HG02623 (cell line): Measurements from ENCODE around the gene MPPED1.

ENCODE experiments used
- ATAC-seq: cut with Tn5 transposase; IDR thresholded peaks from one replicate; pipeline ENCODE4 v1.9.1; 2021; ENCODE audit warnings: moderate library complexity; ENCODE audit not compliant: unreplicated experiment

MPPED1 gene

DNA sequence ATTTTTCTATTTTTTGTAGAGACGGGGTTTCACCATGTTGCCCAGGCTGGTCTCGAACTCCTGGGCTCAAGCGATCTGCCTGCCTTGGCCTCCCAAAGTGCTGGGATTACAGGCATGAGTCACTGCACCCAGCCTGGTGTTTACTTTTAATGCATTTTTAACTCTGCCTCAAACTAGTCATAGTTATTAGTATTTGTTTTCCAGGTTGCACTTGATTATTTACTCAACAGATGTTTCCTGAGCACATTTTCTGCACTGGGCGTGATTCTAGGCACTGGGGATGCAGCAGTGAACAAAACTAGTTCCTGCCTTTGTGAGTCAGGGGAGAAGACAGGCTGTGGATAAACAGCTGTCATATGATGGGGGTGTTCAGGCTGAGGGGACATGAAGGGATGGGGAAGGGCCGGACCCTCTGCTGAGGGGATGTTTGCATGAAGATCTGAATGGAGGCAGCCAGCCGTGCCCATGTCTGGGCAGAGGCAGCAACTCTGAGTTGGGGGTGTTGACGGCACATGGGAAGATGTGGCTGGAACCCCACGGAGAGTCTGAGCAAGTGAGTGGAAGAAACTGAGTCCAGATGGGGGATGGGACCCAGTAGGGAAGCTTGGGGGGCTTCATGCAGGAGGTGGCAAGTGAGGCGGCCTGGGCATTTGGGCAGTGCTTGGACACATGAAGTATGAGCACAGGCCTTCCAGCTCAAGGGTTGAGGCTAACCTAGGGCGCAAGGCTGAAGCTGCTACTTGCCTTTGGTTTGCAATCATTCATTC, 34.4 kb downstream of the MPPED1 start:
- no peak for ATAC-seq

DNA sequence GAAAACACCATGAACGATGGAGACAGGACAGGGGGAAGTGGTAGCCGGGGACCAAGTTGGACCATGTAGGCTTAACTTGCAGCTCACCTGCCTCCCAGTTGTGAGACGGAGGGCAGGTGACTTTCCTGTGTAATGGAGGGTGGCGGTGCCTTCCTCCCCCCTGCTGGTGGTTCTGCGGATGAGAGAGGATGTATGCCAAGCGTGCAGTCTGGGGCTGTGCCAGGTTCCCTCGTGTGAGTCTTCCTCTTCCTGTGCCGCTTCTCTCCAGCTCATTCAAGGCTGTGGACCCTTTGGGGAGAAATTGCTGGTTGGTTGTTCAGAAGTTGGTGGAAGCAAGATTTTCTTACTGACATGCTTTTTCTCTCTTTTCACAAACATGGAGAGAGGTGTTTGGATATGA, 35.1 kb downstream of the MPPED1 start:
- ATAC-seq = no peak

DNA sequence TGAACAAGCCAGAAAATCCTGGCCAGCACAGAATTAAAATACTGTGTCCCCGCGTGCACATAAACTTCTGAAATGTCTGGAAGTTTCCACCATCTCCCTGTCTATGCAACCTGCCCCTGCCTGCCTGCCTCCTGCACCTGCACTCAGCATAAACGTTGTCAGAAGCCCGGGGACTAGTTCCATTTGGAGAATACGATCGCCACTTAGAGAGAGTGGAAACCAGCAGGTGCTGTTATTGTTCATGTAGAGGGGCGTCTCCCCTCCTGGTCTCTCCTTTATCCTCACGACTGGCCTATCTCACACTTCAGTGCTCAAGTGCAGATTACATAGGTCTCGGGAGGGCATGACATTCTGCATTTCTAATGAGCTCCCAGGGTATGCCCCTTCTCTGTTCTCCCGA, 35.6 kb downstream of the MPPED1 start:
- ATAC-seq = no peak

DNA sequence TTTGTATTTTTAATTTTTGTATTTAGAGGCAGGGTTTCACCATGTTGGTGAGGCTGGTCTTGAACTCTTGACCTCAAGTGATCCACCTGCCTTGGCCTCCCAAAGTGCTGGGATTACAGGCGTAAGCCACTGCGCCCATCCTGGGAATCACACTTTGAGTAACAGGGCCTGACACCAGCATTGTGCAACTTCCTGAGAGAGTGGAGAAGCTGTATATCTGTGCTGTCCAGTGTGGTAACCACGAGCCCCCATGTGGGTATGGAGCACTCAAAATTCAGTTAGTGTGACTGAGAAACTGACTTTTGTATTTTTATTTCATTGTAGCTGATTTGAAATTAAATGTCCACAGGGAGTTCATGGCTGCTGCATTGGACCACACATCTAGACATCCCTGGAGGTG, 36.2 kb downstream of the MPPED1 start:
- no peak for ATAC-seq

DNA sequence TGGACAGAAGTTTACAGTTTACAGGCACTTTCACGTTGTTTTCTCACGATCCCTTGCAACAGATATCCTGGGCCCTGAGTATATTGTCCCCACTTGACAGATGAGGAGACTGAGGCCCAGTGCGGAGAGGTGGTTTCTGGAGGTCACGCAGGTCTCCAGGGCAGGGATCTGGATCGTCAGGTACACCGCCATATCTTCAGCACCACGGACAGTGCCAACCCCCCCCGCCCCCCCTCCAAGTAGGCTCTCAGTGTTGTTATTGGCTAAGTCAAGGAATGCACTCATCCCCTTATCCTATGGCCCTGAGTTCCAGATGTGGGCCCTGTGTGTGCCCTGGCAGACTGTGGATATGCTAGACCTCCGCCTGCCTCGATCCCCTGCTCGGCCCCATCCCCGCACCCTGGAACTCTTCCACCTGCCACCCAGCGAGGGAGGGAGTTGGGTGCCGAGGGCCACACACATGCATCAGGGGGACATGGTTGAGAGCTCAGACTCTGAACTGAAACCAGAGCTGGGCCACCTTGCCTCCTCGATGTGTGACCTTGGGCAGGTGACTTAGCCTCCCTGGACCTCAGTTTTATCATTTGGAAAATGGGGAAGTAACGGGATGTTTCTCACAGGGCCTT, 37.5 kb downstream of the MPPED1 start:
- ATAC-seq = no peak

DNA sequence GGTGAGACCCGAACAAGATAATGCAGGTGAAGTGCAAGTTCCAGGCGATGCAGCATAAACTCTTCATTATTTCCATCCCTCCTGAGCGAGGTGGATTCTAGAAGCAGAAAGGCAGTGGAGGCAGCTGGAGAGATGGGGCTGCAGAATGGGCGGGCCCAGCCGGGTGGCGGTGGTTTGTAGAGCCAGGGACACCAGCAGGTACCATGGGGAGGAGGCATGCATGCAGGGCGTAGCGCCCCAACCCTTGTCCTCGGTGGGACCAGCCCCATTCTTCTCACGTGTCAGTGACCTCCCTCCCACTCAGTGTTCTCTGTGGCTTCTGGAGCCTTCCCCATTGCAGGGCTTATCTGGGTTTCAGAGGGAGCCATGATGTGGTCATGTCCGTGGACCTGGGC, 38.0 kb downstream of the MPPED1 start:
- ATAC-seq = no peak

DNA sequence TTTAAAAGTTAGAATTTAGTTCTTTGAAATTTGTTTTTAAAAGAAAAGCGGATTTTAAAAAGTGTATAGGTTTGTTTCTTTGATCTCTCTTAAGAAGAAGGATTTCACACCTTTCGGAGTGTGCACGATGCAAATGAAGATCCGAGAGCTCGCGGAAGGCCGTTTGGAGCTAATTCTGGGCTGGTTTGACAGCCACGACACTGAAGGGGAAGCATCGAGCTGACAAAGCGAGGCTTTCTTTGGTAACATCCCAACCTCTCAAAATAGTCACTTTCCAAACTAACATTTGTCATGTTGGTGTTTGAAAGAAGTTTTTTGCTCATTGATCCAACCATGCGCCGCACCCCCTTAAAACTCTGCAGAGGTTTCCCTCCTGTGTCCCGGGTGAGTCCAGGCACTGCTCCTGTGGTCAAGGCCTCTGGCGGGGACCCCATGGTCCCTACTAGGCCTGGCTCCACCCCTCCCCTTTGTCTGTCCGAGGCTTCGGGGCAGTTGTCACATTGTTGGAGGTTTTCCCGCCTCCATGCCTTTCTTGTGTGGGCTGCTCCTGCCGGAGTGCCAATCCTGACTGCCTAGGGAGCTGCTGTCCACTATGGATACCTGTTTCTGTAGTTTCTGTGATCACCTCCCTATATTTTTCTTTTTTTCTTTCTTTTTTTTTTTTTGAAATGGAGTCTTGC, 39.7 kb downstream of the MPPED1 start:
- ATAC-seq = no peak

DNA sequence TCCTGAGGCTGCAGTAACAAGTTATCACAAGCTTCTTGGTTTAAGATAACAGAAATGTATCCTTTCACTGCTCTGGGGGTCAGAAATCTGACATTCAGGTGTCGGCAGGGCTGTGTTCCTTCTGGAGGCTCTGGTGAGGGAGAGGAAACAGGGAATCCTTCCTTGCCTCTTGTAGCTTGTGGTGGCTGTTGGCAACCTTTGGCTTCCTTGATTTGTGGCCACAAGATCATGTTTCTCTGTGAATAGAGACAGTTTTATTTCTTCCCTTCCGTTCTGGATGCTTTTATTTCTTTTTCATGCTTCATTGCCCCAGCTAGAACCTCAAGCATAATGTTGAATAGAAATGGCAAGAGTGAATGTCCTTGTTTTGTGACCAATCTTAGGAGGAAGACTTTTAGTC, 44.0 kb downstream of the MPPED1 start:
- no peak for ATAC-seq

DNA sequence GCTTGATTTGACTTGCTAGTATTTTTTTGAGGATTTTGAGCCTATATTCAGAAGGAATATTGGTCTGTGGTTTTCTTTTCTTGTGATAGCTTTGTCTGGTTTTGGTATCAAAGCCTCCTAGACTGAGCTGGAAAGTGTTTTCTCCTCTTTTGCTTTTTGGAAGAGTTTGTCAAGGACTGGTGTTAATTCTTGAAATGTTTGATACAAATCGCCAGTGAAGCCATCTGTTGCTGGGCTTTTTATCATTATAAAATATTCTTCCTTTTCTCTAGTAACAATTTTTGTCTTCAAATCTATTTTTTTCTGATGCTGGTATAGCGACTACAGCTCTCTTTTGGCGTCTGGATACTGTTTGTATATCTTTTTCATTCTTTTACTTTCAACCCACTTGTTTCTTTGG, 45.2 kb downstream of the MPPED1 start:
- no peak for ATAC-seq

DNA sequence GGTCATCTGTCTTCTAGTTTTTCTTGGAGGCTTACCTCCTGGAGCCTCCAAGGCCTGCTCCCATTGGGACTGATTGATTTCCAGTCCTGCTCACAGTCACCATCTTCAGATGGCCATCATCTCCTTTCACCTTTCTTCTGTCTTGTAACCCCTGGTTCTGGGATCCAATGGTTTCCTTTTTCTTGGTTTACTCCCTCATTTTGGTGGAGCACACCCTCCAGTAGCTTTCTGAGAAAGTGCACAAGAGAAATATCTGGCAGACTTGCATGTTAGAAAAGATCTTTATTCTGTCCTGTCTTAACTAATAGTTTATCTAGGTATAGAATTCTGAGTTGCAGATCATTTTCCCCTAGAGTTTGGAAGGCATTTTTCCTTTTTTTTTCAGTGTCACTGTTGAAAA, 50.9 kb downstream of the MPPED1 start:
- ATAC-seq = no peak

DNA sequence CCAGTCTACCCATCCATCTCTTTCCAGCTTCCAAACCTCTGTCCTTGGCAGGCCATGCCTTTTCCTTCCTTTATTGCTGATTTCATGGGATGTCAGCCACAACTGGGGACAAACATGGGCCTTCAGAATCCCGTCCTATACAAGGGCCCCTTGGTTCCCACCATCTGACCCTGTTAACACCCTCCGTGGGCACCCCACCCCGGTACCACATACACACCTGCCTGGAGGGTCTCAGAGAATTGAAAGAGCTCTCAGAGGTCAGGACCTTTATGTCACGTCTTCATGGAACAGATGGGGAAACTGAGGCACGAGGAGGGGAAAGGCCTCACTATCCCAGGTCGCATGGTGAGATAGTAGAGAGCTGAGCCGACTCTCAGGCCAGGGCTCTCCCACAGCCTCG, 53.0 kb downstream of the MPPED1 start:
- no peak for ATAC-seq

DNA sequence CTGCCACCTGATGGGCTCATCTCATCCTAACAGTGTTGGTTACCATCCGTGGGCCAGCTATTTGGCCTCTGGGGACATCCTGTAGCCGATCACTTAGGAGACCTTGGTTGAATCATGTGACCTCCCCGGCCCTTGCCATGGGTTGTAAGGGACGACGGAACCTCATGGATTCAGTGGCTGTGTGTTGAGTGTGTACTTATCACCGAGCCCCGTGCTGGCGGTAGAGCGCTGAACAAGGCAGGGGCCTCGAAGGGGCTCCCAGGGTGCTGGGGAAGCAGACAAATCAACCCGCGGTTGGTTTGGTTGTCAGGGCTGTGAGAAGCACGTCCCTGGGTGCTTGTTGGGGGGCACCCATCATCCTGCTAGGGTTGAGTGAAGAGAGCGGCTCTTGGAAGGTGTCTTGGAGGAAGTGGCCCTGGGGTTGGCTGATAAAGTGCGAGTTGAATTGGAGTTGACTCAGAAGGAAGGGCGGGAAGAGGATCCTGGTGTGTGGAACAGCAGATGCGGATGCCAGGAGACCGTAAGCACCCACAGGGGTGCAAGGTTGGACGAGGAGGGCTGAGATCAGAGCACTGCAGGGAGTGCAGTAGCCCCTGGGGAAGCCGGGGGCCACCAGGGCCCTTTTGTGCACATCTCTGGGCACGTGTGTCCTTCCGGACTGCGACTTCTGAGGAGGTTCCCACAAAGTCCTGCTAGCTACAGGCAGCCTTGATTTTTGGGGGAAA, 53.6 kb downstream of the MPPED1 start:
- no peak for ATAC-seq

DNA sequence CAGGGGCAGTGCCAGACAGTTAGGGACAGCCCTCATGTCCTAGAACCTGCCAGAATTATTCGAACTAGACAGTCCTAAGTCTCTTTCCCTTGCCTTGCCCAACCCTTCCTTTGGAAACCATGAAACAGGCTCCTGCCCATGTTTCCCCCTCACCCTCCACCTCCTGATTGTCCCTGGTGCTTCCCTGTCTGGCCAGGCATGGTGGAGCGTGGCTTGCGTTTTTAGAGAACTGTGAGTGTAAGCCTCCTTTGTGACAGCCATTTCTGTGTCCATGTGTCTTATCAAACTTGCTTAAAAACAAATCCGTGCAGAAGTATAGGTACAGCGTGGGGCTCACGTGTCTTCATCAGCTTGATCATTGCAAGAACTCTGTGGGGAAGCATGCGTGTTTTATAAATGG, 54.9 kb downstream of the MPPED1 start:
- no peak for ATAC-seq

DNA sequence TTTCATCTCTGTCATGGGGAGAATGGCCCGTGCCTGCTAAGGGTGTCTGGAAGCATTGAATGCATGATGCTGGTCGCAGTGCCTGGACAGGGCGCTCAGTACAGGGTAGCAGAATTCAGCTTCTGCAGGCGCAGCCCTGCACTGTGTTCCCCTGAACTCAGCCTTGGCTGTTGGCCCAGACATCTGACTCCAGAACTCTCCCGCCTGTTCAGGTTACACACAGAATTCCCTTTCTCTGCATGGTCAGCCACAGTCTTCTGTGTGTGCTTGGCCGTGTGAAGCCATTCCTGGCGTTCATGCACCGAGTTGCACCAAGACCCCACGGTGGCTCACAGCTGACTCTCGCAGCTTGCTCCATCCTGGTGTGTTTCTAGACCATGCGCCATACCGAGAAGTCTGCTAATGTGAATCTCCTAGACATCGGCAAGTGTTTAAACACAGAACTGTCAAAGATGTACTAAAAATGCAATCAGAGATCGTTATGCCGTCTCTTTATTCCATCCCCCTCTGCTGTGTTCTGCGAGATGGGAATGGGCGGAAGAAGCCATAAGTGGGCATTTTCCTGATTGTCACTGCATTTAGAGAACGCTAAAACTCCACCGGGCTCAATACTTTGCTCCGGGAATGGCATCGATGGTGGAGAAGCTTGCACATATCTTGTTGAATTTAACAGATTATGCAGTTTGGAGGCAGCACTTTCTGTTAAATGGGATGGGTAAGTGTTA, 55.6 kb downstream of the MPPED1 start:
- ATAC-seq = no peak

DNA sequence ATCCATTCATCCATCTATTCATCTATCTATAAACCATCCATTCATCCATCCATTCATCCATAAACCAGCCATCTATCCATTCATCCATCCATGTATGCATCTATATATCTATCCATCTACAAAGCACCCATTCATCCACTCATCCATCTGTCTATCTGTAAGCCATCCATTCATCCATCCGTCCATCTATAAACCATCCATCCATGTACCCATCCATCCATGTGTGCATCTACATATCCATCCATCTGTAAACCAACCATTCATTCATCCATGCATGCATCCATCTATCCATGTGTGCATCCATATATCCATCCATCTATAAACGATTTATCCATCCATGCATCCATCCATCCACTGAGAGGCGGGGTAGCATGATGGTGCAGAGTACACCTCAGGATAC, 58.4 kb downstream of the MPPED1 start:
- ATAC-seq = no peak

DNA sequence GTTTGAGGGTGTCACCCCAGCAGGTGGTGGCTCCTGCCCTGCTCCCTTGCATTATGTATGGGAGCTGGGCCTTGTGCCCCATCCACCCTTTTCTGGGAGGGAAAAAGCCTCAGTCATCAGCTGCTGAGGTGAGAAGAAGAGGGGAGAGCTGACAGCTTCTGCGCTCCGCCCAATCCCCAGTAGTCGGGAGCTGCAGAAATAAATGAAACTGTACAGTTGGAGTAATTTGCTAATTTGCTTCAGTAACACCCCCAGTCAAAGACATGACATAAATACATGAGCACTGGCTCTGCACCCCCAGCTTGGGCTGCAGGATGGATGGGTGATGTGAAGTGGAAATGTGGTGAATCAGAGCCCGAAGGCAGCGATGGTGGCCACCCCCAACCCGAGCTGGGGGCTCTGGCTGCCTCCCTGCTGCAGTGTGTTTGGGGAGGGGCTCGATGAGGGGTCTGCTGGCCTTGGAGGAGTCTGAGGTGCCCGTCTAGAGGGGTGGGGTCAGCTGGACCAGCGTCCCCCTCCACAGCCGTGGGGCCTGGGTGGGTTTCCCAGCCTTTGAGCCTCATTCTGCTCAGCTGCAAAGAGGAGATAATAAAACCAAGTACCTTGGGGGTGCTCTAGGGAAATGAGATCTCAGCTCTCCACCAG, 59.2 kb downstream of the MPPED1 start:
- ATAC-seq = no peak

DNA sequence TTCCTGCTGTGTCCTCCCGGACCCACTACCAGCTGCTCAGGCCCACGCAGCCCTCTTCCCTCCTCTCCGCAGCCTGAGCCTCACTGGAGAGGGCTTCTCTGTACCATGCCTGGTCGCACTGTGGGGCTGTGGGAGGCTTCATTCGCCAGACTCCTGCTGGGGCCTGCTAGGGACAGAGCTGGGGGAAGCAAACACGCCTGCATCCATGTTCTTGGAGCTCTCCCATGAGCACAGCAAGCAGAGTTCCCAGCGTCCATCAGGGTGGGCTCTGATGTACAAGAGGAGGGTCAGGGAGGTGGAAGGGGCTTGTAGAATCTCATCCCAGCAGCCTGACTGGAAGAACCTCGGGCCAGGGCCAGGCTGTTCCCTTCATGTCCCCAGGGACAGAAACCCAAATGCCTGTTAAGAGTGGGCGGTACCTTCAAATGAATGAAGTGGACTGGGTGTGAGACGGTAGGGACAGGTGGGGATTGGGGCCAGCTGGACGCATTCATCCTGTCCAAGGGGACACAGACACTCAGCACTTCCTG, 59.9 kb downstream of the MPPED1 start:
- ATAC-seq = no peak

DNA sequence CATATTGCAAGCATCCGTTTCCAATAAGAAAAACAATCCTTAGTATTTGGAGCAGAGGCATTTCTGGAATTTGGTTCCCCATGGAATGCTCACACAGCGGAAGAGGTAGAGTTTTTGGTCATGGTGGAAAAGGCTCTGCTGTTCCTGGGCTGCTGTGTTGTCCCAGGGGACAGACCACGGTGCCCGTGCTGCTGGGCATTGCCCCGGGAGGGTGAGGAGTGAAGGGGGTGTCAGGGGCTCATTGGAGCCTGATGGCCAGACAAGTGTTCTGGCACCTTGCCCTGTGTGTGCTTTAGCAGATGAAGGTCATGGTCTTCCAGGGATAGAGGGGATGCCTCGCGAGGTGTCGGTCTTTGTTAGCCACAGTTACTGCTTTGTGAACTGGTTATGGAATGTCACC, 61.2 kb downstream of the MPPED1 start:
- ATAC-seq = no peak

DNA sequence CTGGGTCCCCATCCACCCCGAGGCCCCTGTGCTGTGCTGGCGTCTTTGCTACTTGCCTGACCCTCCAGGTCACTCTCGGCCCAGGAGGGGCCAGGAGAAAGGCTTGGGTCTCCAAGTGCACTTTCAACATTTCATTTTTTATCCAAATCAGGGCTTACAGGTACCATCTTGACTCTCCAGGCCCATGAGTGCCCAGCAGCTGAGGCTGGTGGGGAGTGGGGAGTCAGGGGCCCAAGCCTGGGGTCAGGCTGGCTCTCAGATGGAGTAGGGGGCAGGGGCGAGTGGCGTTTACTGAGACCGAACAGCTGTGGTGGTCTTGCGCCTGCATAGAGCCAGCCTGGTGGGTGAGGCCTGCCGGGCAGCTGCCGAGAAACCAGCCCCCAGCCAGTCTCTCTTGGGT, 61.6 kb downstream of the MPPED1 start:
- no peak for ATAC-seq
